ENCODE data around the gene LRCH1. TPM values are rescaled to one million over a fixed set of nuclear protein-coding genes. Genes with fewer than 3 reads are reported as not detected.

Gene LRCH1
- total and polyA plus RNA-seq, 10 of the 15 experiments (the other 5 are each of a cell fraction or from before 2014, with no cell fraction given): 5.3 to 48.9 (median 14.4) TPM

DNA sequence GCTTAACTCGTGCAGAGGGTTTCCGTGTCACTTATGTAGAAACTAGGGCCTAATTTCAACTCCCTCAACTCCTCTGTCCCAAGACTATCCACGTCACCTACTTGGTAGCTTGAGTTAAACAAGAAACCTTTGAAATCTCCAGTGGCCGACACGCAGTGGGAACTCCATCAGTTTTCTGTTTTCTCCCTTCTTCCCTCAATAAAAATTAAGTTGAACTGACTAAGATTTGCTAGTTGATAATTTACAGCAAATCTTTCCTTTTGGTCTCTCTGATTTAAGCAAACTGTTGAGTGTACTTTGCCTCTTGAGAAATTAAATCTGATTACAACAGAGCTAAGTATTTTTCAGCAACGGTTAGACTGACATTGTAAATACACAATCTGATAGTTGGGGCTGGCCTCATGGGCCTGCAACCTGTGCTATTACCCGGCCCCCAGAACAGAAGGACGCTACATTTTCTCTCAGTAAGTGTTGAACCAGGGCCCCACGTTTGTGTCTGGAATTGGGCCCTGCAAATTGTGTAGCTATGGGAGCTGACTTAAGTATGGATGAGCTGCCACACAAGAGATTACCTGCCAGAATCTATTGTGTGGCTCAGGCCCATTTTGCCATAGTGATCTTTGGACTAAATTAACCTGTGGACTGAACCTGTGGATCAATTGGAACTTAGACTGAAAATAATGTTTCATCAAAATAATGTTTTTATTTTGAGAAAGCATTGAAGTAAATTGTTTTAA lies 244.7 kb downstream of the LRCH1 start:
- H3K9ac ChIP-seq (ENCODE audit: control insufficient read depth, insufficient read depth, low read length): peak overlapping the region; percentile 95; the same call in 1 of the 2 replicates
- POLR2A ChIA-PET: interaction anchor here (0.9 kb wide), 1 partner anchor 9 kb away, joined by 3 read pairs; no protein-coding TSS in a partner anchor
- H3K4me1 ChIP-seq (ENCODE audit: control insufficient read depth, insufficient read depth, low read length): no peaks in the 10 kb centered on the region; the same call in 1 of the 2 replicates
- RAD21 ChIA-PET (ENCODE audit: unreplicated experiment): no interaction called here
- H3K79me2 ChIP-seq (ENCODE audit: control insufficient read depth, insufficient read depth, low read length): peaks cover 32% of the 10 kb centered on the region
- SMC1A ChIA-PET (ENCODE audit: uncharacterized antibody, unreplicated experiment): interaction anchor here (0.7 kb wide), 1 partner anchor 559 kb away, joined by 3 read pairs; no protein-coding TSS in a partner anchor
- no peak for DNase-seq (ENCODE audit: low read depth, low spot score)
- TF ChIP-seq POLR2AphosphoS5 (IDR thresholded peaks at IDR 0.05; ENCODE audit: low read length) (no peak), RCOR1 (conservative IDR thresholded peaks at IDR 0.05; ENCODE audit: low read depth, low read length) (no peak), WRNIP1 (IDR thresholded peaks at IDR 0.05; ENCODE audit: borderline replicate concordance, low read depth, low read length) (no peak), MTA3 (IDR thresholded peaks at IDR 0.05; ENCODE audit: borderline replicate concordance, low read length) (no peak), ATF7 (IDR thresholded peaks at IDR 0.05; ENCODE audit: low read depth) (no peak)
- TF ChIP-seq, protein P1, sequence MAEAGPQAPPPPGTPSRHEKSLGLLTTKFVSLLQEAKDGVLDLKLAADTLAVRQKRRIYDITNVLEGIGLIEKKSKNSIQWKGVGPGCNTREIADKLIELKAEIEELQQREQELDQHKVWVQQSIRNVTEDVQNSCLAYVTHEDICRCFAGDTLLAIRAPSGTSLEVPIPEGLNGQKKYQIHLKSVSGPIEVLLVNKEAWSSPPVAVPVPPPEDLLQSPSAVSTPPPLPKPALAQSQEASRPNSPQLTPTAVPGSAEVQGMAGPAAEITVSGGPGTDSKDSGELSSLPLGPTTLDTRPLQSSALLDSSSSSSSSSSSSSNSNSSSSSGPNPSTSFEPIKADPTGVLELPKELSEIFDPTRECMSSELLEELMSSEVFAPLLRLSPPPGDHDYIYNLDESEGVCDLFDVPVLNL (IDR thresholded peaks at IDR 0.05; ENCODE audit: low read depth, low read length): no peak
- TF ChIP-seq, protein P2, sequence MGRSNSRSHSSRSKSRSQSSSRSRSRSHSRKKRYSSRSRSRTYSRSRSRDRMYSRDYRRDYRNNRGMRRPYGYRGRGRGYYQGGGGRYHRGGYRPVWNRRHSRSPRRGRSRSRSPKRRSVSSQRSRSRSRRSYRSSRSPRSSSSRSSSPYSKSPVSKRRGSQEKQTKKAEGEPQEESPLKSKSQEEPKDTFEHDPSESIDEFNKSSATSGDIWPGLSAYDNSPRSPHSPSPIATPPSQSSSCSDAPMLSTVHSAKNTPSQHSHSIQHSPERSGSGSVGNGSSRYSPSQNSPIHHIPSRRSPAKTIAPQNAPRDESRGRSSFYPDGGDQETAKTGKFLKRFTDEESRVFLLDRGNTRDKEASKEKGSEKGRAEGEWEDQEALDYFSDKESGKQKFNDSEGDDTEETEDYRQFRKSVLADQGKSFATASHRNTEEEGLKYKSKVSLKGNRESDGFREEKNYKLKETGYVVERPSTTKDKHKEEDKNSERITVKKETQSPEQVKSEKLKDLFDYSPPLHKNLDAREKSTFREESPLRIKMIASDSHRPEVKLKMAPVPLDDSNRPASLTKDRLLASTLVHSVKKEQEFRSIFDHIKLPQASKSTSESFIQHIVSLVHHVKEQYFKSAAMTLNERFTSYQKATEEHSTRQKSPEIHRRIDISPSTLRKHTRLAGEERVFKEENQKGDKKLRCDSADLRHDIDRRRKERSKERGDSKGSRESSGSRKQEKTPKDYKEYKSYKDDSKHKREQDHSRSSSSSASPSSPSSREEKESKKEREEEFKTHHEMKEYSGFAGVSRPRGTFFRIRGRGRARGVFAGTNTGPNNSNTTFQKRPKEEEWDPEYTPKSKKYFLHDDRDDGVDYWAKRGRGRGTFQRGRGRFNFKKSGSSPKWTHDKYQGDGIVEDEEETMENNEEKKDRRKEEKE (IDR thresholded peaks at IDR 0.05): no peak
- TF ChIP-seq, protein P3, sequence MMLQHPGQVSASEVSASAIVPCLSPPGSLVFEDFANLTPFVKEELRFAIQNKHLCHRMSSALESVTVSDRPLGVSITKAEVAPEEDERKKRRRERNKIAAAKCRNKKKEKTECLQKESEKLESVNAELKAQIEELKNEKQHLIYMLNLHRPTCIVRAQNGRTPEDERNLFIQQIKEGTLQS (IDR thresholded peaks at IDR 0.05; ENCODE audit: borderline replicate concordance, extremely low read depth, low read depth, low read length): no peak
- TF ChIP-seq, protein P4, sequence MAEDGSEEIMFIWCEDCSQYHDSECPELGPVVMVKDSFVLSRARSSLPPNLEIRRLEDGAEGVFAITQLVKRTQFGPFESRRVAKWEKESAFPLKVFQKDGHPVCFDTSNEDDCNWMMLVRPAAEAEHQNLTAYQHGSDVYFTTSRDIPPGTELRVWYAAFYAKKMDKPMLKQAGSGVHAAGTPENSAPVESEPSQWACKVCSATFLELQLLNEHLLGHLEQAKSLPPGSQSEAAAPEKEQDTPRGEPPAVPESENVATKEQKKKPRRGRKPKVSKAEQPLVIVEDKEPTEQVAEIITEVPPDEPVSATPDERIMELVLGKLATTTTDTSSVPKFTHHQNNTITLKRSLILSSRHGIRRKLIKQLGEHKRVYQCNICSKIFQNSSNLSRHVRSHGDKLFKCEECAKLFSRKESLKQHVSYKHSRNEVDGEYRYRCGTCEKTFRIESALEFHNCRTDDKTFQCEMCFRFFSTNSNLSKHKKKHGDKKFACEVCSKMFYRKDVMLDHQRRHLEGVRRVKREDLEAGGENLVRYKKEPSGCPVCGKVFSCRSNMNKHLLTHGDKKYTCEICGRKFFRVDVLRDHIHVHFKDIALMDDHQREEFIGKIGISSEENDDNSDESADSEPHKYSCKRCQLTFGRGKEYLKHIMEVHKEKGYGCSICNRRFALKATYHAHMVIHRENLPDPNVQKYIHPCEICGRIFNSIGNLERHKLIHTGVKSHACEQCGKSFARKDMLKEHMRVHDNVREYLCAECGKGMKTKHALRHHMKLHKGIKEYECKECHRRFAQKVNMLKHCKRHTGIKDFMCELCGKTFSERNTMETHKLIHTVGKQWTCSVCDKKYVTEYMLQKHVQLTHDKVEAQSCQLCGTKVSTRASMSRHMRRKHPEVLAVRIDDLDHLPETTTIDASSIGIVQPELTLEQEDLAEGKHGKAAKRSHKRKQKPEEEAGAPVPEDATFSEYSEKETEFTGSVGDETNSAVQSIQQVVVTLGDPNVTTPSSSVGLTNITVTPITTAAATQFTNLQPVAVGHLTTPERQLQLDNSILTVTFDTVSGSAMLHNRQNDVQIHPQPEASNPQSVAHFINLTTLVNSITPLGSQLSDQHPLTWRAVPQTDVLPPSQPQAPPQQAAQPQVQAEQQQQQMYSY (CRISPR knock-in tag; IDR thresholded peaks at IDR 0.05): no peak
- H3K4me3 ChIP-seq: peak overlapping the region; percentile 82; the same call in 1 of the 2 replicates
- ATAC-seq: no peak
- no peaks in the 10 kb centered on the region for H3K9me3 ChIP-seq (replicated peaks; ENCODE audit: control insufficient read depth, insufficient read depth, low read length)
- 64% methylated on average over 9 of the region's 9 CpGs for WGBS (ENCODE audit: insufficient coverage, insufficient replicate concordance, low lambda C conversion rate, missing lambda C conversion rate)
- in situ Hi-C loops (cut with MboI) (no loop called here), intact Hi-C loops (cut with micrococcal nuclease; ENCODE audit: unreplicated experiment) (no loop called here)
- CTCF ChIA-PET: interaction anchor here (1.1 to 1.5 kb wide), 2 partner anchors 20 to 32 kb away, joined by 3 read pairs; no protein-coding TSS in a partner anchor
- H3K36me3 ChIP-seq (ENCODE audit: control insufficient read depth in 2 of 2, insufficient read depth in 2 of 2, low read length in 1 of 2): no peaks in the 10 kb centered on the region
- peak overlapping the region; percentile 98 for H2AFZ ChIP-seq (ENCODE audit: control insufficient read depth, low read depth, low read length)
- H3K27ac ChIP-seq (ENCODE audit: control insufficient read depth, insufficient read depth): peak overlapping the region; percentile 91
- H4K20me1 ChIP-seq (ENCODE audit: control insufficient read depth, insufficient read depth): no peaks in the 10 kb centered on the region
- no peaks in the 10 kb centered on the region for H3K27me3 ChIP-seq (replicated peaks in 1 of 2; ENCODE audit: control insufficient read depth in 2 of 2, insufficient read depth in 2 of 2, low read length in 1 of 2)
- peak overlapping the region; percentile 95 for H3K4me2 ChIP-seq (ENCODE audit: control insufficient read depth, insufficient read depth)
- BruUV-seq (replicated peaks): no TSS peak
- no peak for FAIRE-seq

Measured in GM12878 (cell line).